ENCODE results near the gene SYF2. TPM values are rescaled to one million over a fixed set of nuclear protein-coding genes. Genes with fewer than 3 reads are reported as not detected.
"Not testable (repeated sequence)": the region's sequence is repeated elsewhere in the genome, so short reads cannot be mapped to it uniquely, and the experiment has no call there.

The SYF2 gene
- 49.1 and 51.1 TPM in 2 replicates for total RNA-seq (2014; rRNA removed; shearing (Covaris generic))
- 68.8 and 74.7 TPM in 2 replicates for polyA plus RNA-seq (2015; cell fraction: cytosol; rRNA removed)
- 41.3 and 43.1 TPM in 2 replicates for polyA plus RNA-seq (2015; cell fraction: nucleus; rRNA removed)

DNA sequence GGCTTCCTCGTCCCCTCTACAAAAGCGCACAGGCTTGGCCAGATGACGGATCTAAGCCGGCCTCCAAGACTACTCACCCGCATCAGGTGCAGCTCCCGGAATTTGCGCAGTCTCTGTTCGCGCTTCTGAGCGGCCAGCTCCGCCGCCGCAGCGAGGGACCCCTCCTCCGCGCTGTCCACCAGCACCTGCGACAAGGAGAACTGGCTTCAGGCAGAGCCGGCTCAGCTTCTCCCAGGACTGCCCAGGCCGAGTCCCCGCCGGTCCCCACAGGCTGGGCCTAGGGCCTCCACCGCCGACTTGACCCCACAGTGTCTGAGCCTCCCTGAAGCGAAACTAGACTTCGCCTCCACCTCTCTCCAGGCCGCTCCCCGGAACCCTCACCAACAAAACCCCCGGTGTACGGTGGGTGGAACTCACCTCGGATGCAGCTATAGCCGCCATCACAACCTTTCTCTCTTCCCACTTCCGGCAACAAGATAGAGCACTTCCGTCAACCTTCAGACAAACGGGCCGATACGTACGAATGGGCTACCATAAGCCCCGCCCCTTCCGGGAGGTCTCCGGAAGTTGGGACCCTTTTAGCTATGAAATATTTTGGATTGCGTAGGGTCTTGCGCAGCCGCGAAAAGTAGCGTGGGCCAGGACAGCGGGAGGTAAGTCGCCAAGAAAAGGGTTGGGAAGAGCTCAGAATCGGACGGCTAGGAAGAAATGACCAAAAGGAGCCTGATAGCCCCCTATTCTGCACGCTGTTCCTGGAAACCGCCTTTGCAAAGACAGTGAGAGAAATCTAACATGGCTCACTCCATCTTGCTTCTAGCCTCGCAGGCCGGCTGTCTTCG, at the start of gene SYF2:
TSS of gene SYF2 (minus strand) at position 476 of the 839 bp plus-strand sequence. CDS start at position 441, 35 bp downstream.
- peak; percentile 88 for DNase-seq (ENCODE audit: low read depth)

DNA sequence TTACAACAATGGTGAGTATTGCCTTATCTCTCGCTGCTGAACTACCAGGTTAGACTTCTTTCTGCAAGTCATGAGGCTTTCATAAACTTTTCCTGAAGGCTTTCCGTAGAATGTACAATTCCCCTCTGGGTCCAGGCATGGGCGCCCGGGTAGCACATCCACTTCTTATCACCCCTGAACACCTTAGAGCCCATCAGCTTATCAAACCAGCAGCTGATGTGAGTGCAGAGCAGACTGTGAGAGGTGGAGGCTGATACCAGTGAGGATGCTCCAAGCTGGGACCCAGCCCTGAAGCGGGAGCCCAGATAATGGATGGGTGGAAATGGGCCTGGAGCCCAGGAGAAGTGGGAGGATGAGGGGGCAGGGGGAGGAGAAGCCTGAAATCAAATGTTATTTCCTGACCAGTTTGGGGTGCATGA, 47.4 kb upstream of the SYF2 start:
- DNase-seq (ENCODE audit: low read depth), result not testable (repeated sequence)

DNA sequence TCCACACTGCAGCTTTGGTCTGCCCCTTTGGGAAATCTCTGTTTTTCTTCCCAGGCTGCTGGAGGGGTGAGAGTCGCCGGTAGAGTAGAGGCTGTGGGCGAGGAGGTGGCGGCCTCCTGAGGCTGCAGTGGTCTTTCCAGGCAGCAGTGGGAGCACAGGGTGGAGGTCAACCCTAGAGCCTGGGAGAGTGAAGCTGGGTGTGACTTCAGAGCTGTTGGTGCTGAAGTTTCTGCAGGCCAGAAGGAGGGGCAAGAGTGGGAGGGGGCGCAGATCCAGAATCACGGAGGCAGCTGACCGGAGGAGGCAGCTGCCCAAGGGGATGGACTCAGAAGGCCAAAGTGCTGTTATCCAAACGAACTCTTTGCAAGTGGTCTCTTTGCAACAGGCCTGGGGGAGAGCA, 46.5 kb upstream of the SYF2 start:
- DNase-seq (ENCODE audit: low read depth), result not testable (repeated sequence)

DNA sequence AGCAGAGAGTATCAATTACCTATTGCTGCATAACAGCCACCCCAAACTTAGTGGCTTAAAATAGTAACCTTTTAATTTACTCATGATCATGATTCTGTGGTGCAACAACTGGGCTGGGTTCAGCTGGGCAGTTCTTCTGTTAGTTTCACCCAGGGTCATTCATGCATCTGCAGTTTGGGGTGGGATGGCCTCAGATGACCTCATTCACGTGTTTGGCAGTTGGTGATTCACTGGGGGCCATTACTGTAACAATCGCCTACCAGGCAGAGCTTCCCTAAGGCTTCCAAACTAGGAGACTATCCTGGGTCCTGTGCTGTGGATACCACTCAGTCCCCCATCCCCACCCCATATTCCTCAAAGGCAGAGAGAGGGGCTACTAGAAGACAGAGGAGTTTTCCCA, 46.1 kb upstream of the SYF2 start:
- DNase-seq (ENCODE audit: low read depth), result peak; percentile 16

DNA sequence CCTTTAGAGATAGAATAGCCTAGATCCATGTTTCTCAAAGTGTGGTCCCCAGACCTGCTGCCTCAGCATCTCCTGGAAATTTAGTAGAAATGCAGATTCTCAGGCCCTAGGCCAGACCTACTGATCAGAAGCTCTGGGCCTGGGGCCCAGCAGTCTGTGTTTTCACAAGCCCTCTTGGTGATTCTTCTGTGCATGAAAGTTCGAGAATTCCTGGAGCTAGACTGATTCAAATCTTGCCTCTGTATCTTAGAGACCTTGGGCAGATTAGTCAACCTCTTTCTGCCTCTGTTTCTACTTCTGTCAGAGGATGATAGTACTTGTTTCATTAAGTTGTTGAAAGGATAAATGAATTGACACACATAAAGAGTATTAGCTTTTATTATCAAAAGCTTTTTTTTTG, 45.0 kb upstream of the SYF2 start:
- not testable (repeated sequence) for DNase-seq (ENCODE audit: low read depth)

DNA sequence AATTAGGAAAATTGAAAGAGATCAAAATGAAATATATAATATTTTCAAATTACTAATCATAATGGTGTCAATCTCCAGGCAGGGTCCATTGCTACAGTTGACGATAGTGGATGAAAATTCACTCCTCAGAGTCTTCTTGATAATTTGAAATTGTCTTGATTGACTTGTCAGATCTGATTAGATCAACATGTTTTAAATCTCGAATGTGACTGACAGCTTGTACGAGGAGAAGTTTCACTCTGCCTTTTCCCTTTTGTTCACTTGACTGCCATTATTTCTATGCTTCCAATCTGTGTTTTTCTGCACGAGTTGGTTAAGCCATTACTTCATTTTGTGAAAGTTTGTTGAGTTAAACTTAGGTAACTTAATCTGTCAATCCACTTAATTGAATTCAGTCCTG, 43.3 kb upstream of the SYF2 start:
- DNase-seq (ENCODE audit: low read depth), result not testable (repeated sequence)

DNA sequence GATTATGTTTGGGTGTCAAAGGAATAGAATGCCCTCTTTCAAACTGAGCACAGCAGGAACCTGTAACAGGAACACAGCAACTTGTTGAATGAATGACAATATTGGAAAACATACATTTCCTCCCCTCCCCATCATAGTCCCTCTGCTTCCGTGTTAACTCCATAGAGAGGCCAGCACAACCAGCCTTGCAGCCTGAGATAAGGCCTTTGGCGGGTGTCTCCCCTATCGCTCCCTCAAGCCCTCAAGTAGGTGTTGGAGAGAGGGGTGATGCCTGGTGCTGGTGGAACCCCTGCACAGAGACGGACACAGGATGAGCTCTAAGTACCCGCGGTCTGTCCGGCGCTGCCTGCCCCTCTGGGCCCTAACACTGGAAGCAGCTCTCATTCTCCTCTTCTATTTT, 39.9 kb upstream of the SYF2 start, which contains the start of gene RHD:
TSS of gene RHD (plus strand) at position 272 of the 400 bp plus-strand sequence. CDS start at position 311, 39 bp downstream.
- not testable (repeated sequence) for DNase-seq (ENCODE audit: low read depth)

DNA sequence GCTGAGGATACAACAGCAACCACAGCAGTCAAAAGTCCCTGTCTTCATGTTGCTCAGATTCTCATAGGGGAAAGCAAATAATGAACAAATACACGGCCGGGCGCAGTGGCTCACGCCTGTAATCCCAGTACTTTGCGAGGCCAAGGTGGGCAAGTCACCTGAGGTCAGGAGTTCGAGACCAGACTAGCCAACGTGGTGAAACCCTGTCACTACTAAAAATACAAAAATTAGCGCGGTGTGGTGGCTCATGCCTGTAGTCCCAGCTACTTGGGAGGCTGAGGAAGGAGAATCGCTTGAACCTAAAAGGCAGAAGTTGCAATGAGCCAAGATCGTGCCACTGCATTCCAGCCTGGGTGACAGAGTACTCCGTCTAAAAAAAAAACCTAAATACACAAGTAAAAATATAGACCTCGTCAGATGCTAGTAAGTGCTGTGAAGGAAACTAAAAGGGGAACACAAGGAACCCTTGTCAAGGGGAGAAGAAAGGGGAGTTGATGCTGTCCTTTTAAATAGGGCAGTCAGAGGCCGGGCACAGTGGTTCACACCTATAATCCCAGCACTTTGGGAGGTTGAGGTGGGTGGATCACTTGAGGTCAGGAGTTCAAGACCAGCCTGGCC, 36.0 kb upstream of the SYF2 start:
- DNase-seq (ENCODE audit: low read depth), result not testable (repeated sequence)

DNA sequence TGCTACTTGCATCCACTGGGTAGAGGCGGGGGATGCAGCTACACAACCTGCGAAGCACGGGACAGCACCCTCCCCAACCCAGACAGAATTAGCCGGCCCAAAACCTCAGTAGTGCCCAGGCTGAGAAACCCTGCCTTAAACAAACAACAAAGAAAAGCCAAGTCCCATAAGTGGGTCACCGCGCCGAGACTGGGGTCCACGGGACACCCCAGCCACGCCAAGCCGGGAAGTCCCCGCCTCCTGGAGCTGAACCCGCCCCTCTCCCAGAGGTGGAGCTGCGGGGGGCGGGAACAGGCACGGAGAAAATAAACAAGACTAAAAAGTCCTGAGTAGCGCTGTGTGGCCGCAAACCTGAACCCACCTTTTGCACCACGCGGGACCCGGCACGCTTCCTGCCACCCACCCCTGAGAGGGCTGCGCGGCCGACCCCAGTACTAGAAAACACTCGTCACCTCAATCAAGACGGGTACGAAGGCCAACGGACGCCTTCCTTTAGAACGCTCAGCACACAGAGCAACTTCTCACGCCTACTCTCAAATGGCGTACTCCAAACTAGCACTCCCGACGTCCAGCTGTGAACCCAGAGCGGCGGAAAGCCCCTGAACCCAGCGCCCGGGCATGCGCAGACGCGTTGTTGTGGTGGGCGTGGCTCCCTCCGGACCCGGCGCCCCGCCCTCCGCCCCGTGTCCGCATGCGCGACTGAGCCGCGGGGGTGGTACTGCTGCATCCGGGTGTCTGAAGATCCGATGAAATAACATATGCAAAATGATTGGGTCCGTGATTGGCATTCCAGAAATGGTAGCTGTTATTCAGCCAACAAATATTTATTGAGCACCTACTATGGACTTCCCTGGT, 35.2 kb upstream of the SYF2 start:
- DNase-seq (ENCODE audit: low read depth), result peak; percentile 66

DNA sequence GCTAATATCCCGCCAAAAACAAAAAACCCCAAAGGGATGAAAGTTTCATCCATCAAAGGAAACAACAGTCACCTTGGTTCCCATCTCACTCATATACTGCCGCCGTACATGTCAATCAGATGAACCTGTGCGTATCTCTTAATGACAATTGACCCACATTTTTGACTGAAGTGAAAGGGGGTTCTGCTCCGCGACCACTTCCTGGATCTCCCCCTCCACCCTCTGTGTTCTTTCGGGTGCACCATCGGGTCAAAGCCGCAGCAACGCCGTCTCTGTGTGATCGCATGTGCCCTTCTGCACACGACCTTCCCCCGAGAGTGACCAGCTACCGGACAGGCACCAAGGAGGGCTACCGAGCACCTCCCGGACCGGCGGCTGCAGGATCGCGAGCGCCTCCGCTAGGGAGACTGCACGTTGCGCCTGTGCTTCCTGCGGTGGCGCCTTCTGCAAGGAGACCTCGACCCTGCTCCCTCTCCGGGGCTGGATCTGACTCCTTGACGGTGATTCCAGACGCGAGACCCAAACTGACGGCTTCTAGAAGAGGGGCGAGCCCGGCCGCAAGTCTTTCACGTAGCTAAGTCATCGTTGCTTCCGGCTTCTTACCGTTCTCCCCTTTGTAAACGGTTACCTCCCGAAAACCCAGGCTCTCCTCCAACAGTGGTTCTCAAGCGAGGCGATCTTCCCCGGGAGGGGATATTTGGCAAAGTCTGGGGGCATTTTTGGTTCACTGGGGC, 34.4 kb upstream of the SYF2 start:
- DNase-seq (ENCODE audit: low read depth), result not testable (repeated sequence)

DNA sequence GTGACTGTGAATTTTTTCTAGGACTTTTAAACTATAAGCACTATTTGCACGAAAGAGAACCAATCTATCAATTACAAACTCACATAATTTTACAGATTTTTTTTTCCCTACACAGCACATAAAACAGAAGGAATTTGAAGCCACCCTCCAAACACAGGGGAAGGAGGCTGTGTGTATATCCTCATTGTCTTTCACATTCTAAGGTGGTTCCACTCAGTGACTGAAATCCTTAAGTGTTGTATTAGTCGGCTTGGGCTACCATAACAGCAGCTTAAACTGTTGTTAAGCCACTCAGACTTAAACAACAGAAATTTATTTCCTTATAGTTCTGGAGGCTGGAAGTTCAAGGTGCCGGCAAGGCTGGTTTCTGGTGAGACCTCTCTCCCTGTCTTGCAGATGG, 28.0 kb upstream of the SYF2 start:
- not testable (repeated sequence) for DNase-seq (ENCODE audit: low read depth)

DNA sequence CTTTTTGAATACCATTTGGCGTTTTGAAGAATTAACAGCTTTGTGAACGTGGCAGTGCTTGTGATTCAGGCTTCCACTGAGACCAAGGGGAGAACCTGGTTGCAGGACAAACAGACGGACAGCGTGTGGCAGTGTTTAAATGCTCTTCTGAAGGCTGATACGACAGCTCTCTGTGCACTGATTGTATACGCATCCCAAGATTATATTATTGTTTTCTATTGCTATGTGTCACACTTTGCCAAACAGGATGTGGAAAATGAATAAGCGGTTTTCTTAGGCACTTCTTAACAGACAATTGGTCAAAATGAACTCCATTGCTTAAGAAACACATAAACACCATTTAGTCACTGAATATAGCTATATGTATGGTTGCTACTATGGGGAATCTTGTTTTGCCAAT, 27.5 kb upstream of the SYF2 start:
- peak; percentile 61 for DNase-seq (ENCODE audit: low read depth)

DNA sequence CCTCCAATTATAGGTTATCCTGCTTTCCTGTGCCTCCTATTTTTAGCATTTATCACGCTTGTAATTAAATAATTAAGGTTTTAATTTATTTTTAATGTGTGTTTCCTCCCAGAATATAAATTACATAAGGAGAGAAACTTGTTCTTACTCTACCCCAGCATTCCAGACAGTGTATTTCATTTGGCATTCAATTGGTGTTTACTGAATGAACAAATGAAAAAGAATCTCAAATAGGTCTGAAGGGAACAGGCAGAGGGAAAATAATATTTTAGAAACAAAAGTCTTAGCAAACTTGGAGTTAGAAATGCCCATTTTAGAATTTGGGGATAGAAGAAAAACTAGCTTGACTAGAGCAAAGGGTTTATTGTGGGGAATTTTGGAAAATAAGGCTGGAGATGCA, 24.9 kb upstream of the SYF2 start:
- DNase-seq (ENCODE audit: low read depth), result no peak

DNA sequence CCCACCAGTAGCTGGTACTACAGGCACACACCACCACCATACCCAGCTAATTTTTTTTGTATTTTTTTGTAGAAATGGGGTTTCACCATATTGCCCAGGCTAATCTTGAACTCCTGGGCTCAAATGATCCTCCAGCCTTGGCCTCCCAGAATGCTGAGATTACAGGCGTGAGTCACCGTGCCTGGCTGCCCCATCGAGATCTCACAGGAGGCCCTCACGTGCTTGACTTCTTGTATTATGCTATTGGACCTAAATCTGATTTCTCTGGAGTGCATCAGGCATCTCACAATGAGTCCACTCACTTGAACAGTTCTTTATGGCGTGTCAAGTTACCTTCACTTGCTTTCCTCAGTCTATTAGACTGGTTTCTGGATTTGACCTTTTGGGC, 24.3 kb upstream of the SYF2 start:
- DNase-seq (ENCODE audit: low read depth), result no peak

DNA sequence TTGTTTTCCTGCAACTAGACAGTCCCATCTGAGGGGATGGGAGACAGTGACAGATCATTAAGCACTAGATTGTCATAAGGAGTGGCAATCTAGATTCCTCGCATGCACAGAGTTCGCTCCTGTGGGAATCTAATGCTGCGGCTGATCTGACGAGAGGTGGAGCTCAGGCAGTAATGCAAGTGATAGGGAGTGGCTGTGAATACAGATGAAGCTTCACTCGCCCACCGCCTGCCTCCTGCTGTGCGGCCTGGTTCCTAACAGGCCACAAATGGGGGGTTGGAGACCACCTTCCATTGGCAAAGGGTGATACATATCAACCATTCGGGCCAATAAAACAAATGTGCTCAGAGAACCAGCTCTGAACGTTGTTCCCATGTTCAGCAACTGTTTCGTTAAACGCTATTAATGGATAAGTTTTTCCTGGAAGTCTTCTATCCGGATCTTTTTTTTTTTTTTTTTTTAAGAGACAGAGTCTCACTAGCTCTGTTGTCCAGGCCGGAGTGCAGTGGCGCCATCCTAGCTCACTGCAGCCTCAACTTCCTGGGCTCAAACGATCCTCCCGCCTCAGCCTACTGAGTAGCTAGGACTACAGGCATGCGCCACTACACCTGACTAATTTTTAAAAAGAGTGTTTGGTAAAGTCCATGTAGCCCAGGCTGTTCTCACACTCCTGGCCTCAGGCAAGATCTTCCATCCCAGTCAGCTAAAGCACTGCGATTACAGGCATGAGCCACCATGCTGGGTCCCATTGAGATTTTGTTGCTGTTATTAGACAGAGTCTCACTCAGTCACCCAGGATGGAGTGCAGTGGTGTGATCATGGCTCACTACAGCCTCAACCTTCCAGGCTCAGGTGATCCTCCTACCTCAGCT, 23.6 kb upstream of the SYF2 start:
- no peak for DNase-seq (ENCODE audit: low read depth)

DNA sequence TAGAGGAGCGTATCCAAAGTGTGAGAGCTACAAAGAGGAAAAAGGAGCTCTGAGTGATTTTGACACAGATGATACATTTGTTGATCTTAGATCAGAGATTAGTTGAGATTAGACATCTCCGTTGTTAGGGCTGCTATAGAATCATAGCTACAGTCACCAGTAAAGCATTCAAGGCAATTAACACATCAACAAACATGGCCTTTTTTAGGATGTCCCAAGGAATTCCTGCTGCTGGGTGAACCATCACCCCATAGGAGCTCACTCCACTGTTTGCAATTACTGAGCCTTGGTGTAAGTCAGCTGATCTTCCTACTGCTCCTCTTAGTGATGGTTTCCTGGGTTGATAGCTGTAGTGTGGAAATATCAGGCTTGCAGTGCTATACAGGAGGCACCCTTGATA, 21.6 kb upstream of the SYF2 start:
- no peak for DNase-seq (ENCODE audit: low read depth)

DNA sequence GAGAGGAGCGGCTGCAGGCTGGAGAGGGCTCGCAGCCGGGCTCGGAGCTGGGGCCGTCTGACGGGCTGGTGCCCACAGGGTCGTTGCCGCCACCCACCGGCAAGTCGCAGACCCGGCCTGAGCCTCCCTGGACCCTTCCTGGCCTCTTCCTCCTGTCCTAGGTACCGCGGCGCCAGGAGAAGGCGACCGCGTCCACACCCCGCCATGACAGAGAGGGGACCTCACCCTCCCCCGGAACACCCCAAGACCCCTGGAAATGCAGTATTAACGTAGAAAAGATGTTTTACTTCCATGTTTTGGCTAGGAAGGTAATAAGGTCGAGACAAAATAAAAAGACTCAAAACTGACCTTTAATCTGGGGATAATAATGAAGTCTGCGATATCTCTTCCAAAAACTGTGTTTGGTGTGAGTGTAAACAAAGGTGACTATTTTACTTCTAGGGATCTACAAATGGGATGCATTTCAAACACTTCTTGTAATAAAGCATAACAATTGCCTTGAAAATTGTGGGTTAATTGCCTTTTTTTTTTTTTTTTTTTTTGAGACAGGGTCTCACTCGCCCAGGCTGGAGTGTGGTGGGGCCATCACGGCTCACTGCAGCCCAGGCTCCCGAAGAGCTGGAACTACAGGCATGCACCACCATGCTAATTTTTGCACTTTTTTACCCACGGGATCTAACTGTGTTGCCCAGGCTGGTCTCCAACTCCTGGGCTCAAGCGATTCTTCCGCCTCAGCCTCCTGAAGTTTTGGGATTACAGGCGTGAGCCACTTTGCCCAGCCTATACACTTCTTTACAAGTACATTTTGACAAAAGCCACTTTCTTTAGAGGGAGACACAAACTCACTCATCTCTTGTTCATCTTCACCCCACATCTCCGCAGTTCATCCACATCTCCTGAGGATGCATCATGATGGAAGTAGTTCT, 15.8 kb upstream of the SYF2 start:
- DNase-seq (ENCODE audit: low read depth), result no peak

DNA sequence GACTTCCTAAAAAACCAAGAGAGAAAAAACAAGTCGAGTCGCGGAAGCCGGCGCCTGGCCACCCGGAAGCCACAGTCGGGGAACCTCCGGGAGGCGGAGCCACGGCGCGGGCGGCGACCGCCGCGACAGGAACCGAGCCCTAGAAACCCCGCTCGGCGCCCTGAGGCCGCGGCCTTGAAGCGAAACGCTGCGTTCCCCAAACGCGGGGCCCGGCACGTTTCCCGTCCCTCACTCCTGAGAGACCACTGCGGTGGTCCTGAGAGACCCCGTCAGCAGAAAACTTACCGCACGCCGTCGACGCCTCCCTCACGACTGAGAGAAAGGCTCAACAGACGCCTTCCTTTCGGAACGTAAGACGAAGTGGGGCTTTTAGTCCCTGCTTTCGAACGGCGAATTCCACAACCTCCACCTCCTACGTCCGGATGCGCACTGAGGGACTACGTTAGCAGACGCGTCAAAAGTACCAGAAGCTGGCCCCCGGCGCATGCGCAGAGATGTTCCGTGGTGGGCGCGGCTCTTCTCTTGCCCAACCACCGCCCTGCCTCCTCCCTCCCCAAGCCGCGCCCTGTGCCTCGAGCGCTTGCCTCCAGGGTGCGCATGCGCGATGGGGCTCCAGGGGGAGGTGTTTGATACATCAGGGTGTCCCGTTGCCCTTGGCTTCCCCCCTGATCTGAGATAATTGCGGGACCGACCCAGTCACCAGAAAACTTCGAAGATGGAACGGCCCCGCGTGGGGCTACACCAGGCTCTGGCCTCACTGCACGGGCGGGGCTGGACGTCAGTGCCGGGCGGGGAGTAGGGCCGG, 14.9 kb upstream of the SYF2 start, which contains the start of gene RSRP1:
TSS of gene RSRP1 (minus strand) at position 431 of the 805 bp plus-strand sequence. CDS start 491 bp downstream, outside the sequence.
- DNase-seq (ENCODE audit: low read depth), result peak; percentile 97
